Measurements from ENCODE around the gene KCNQ1.

DNA sequence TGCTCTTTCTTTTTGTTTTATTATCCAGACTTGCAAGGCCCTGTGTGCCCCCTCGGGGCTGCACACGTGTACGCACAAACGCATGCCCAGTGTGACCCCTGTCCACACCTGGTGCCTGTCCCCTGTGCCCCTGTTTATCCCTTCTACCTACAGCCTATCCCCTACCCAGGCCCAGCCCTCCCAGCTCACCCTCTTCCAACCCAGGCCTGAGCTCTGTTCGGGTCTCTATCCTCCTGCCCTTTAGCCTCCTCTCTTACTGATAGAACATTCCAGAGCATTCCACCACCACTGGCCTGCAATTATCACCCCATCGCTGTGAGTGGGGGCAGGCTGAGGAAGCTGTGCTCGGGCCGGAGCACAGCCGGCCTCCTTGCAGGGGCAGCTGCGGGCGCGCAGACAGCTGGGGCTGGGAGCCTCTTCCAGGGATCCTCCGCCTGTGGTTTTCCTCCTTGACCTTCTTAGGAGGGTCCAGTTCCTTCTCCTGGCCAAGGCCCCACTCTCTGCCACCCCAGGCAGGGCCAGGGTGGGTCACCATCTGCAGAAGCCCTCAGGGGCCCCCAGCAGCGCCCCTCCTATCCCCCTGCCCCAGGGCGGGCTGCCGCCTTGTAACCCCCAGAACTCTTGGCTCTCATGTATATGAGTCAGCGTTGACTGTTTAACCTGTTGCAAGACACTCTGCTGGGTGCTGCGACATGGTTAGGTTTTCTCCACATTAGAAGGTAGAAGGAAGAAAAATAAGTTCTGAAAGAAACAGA lies 296.7 kb downstream of the KCNQ1 start:
- TF ChIP-seq TAF1 (IDR thresholded peaks at IDR 0.05; ENCODE audit: borderline replicate concordance, low read depth, low read length) (no peak), POLR2A (IDR thresholded peaks at IDR 0.05; ENCODE audit: low read depth, low read length) (no peak), POLR2AphosphoS5 (IDR thresholded peaks at IDR 0.05; ENCODE audit: low read depth, low read length) (no peak)

All from GM12892 (cell line).